HEK293 (cell line): ENCODE data around the gene GMNC.

Experiments
- CTCF ChIP-seq: fragments of 450-650 bp; formaldehyde crosslinking; IDR thresholded peaks from 2 replicates; pipeline ENCODE4 v1.5.1; 2016; ENCODE audit warnings: missing biosample characterization, missing genetic modification characterization
- WT1 ChIP-seq: fragments of 450-650 bp; formaldehyde crosslinking; IDR thresholded peaks from 2 replicates; pipeline ENCODE4 v1.5.1; 2016; ENCODE audit warnings: missing biosample characterization, missing genetic modification characterization
- ZNF580 ChIP-seq: fragments of 450-650 bp; formaldehyde crosslinking; IDR thresholded peaks from 2 replicates; pipeline ENCODE4 v1.5.1; 2016; ENCODE audit warnings: missing biosample characterization, missing genetic modification characterization
- ZNF76 ChIP-seq: fragments of 450-650 bp; formaldehyde crosslinking; IDR thresholded peaks from 2 replicates; pipeline ENCODE4; 2016; ENCODE audit warnings: low read depth, missing biosample characterization, missing genetic modification characterization, borderline replicate concordance

- no peak for TF ChIP-seq CTCF (tag by site-specific recombination)
- TF ChIP-seq ZNF580: no peak
- no peak for TF ChIP-seq WT1
- no peak for TF ChIP-seq ZNF76 (tag by site-specific recombination)
Observed at GRCh38 chr3:190892395-190892902, 30.0 kb upstream of the GMNC start.
